ENCODE measurements around the gene CAMK1D. TPM values are rescaled to one million over a fixed set of nuclear protein-coding genes. Genes with fewer than 3 reads are reported as not detected.

Gene CAMK1D
- total RNA-seq, 1 donor from 2014 or later: 36.3 TPM

GRCh38 chr10:12757351-12757750 lies 408.0 kb downstream of the CAMK1D start:
- Mint-ChIP-seq H3K9me3 (ENCODE audit: low read depth) (no peaks in the 10 kb centered on the region), H3K4me3 (ENCODE audit: unreplicated experiment) (no peak overlapping the region), H3K4me1 (ENCODE audit: low read depth) (no peaks in the 10 kb centered on the region), H3K27me3 (ENCODE audit: low read depth) (no peaks in the 10 kb centered on the region), H3K27ac (ENCODE audit: unreplicated experiment) (no peak overlapping the region), H3K36me3 (ENCODE audit: low read depth) (peaks cover 16% of the 10 kb centered on the region)
- TF ChIP-seq CTCF (IDR thresholded peaks at IDR 0.05): no peak
- DNase-seq (ENCODE audit: low spot score): no peak

GRCh38 chr10:12758271-12758670 lies 408.9 kb downstream of the CAMK1D start:
- TF ChIP-seq CTCF (IDR thresholded peaks at IDR 0.05): no peak
- Mint-ChIP-seq H3K9me3 (ENCODE audit: low read depth) (no peaks in the 10 kb centered on the region), H3K27ac (ENCODE audit: unreplicated experiment) (no peak overlapping the region)

GRCh38 chr10:12766223-12766622 lies 416.9 kb downstream of the CAMK1D start:
- H3K27me3 Mint-ChIP-seq (ENCODE audit: low read depth): no peaks in the 10 kb centered on the region
- no peak for TF ChIP-seq CTCF (IDR thresholded peaks at IDR 0.05)
- H3K27ac Mint-ChIP-seq (ENCODE audit: unreplicated experiment): no peak overlapping the region
- no peak overlapping the region for H3K4me3 Mint-ChIP-seq (ENCODE audit: unreplicated experiment)
- H3K9me3 Mint-ChIP-seq (ENCODE audit: low read depth): no peaks in the 10 kb centered on the region
- H3K36me3 Mint-ChIP-seq (ENCODE audit: low read depth): peaks cover 19% of the 10 kb centered on the region
- no peak for DNase-seq (ENCODE audit: low spot score)
- peaks cover 24% of the 10 kb centered on the region for H3K4me1 Mint-ChIP-seq (ENCODE audit: low read depth)

More at GRCh38 chr10:12758271-12758670, 408.9 kb downstream of the CAMK1D start:
- H3K4me3 Mint-ChIP-seq (ENCODE audit: unreplicated experiment): no peak overlapping the region
- no peaks in the 10 kb centered on the region for H3K4me1 Mint-ChIP-seq (ENCODE audit: low read depth)
- peaks cover 19% of the 10 kb centered on the region for H3K36me3 Mint-ChIP-seq (ENCODE audit: low read depth)
- H3K27me3 Mint-ChIP-seq (ENCODE audit: low read depth): no peaks in the 10 kb centered on the region
- no peak for DNase-seq (ENCODE audit: low spot score)

- Mint-ChIP-seq H3K9me3 (ENCODE audit: low read depth) (no peaks in the 10 kb centered on the region), H3K27ac (ENCODE audit: unreplicated experiment) (peak overlapping the region; percentile 98), H3K4me3 (ENCODE audit: unreplicated experiment) (peak overlapping the region; percentile 60), H3K4me1 (ENCODE audit: low read depth) (peaks cover 24% of the 10 kb centered on the region), H3K36me3 (ENCODE audit: low read depth) (peaks cover 8% of the 10 kb centered on the region), H3K27me3 (ENCODE audit: low read depth) (no peaks in the 10 kb centered on the region)
- no peak for DNase-seq (ENCODE audit: low spot score)
- TF ChIP-seq CTCF (IDR thresholded peaks at IDR 0.05): no peak
Observed at GRCh38 chr10:12768156-12769100, 419.1 kb downstream of the CAMK1D start.

DNA sequence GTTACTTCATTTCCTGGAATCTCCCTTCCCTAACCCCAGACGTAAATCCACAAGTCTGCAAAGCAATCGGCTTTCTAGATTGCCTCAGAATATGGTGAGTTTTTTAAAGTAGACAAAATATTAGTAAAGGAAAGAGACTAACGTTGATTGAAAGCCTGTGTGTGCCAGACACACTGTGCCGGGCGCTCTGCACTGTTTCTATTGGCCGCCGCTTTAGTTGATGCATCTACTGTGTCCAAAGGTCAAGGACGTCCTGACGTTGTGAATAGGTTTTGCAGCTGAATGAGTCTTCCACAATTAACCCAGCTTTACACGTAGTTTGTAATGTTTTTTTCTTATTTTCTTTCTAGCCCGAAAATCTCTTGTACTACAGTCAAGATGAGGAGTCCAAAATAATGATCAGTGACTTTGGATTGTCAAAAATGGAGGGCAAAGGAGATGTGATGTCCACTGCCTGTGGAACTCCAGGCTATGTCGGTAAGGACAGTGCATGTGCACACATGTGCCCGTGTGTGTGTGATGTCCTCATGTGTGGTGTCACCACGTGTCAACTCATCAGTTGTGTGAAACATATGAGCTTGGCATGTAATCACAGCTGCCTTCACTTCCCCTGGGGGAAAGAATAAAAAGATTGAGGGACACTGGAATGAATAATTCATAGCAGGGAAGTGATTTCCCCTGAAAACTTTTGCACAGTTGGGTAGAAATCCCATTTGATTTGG lies 420.1 kb downstream of the CAMK1D start:
- Mint-ChIP-seq H3K27ac (ENCODE audit: unreplicated experiment) (peak overlapping the region; percentile 98), H3K9me3 (ENCODE audit: low read depth) (no peaks in the 10 kb centered on the region), H3K4me1 (ENCODE audit: low read depth) (peaks cover 24% of the 10 kb centered on the region), H3K36me3 (ENCODE audit: low read depth) (peaks cover 8% of the 10 kb centered on the region), H3K27me3 (ENCODE audit: low read depth) (no peaks in the 10 kb centered on the region), H3K4me3 (ENCODE audit: unreplicated experiment) (no peak overlapping the region)
- DNase-seq (ENCODE audit: low spot score): no peak
- no peak for TF ChIP-seq CTCF (IDR thresholded peaks at IDR 0.05)
